Activated CD8-positive, alpha-beta T cell treated with anti-CD3 and anti-CD28 coated beads, Interleukin-2, amount 10 ng/mL, durations not matched to agents 7 days and 5 days (primary cell): ENCODE data around the gene ZNF679. TPM values are rescaled to one million over a fixed set of nuclear protein-coding genes. Genes with fewer than 3 reads are reported as not detected.
A peak's percentile ranks its signal among the peaks of the same experiment; 100 is the strongest.
"Not testable (repeated sequence)": the region's sequence is repeated elsewhere in the genome, so short reads cannot be mapped to it uniquely, and the experiment has no call there.

Experiments
- ATAC-seq: fragments of 150-1000 bp; cut with Tn5 transposase; one replicate; pipeline ENCODE4 v1.10.0; 2021; ENCODE audit warnings: moderate library complexity
- CTCF ChIA-PET: fragments of 350-600 bp; sonication (Branson Sonifier 250); formaldehyde crosslinking; loops from one replicate; lab custom pipeline; 2021; ENCODE audit warnings: antibody characterized with exemption; lab: Charles Lee
- POLR2A ChIA-PET: fragments of 350-600 bp; sonication (Branson Sonifier 250); formaldehyde crosslinking; loops from one replicate; lab custom pipeline; 2021; ENCODE audit warnings: antibody characterized with exemption; lab: Charles Lee
- DNase-seq: peaks from one replicate; pipeline ENCODE4 v3.0.0-alpha.2; 2020
- H3K27ac Mint-ChIP-seq: one replicate; pipeline ENCODE4 v1.8.0; 2021; ENCODE audit warnings: mild to moderate bottlenecking, mixed read lengths
- H3K27me3 Mint-ChIP-seq: one replicate; pipeline ENCODE4 v1.8.0; 2021; ENCODE audit warnings: low read depth, mixed read lengths
- H3K36me3 Mint-ChIP-seq: one replicate; pipeline ENCODE4 v1.8.0; 2021; ENCODE audit warnings: low read depth, mixed read lengths
- H3K4me1 Mint-ChIP-seq: one replicate; pipeline ENCODE4 v1.8.0; 2021; ENCODE audit warnings: low read depth, mixed read lengths
- H3K4me3 Mint-ChIP-seq: one replicate; pipeline ENCODE4 v1.8.0; 2021; ENCODE audit warnings: mild to moderate bottlenecking, mixed read lengths
- H3K9me3 Mint-ChIP-seq: one replicate; pipeline ENCODE4 v1.8.0; 2022; ENCODE audit warnings: mixed read lengths; ENCODE audit not compliant: insufficient read depth
- total RNA-seq, 2 experiments: library from RNA; stranded (reverse); gene quantifications; one replicate each; pipeline ENCODE4 v1.2.3, GENCODE V29; 2021

Gene ZNF679
- total RNA-seq, 2 experiments from 2014 or later = not detected

DNA sequence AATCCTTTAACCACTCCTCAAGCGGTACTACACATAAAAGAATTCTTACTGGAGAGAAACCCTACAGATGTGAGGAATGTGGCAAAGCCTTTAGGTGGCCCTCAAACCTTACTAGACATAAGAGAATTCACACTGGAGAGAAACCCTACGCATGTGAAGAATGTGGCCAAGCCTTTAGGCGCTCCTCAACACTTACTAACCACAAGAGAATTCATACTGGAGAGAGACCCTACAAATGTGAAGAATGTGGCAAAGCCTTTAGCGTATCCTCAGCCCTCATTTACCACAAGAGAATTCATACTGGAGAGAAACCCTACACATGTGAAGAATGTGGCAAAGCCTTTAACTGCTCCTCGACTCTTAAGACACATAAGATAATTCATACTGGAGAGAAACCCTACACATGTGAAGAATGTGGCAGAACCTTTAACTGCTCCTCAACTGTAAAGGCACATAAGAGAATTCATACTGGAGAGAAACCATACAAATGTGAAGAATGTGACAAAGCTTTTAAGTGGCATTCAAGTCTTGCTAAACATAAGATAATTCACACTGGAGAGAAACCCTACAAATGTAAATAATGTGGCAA, 8.5 kb upstream of the ZNF679 start:
- H3K27me3 Mint-ChIP-seq, H3K4me1 Mint-ChIP-seq, H3K36me3 Mint-ChIP-seq, DNase-seq, H3K27ac Mint-ChIP-seq, ATAC-seq, CTCF ChIA-PET, H3K4me3 Mint-ChIP-seq: not testable (repeated sequence)
- POLR2A ChIA-PET = interaction anchor here (0.9 kb wide), 1 partner anchor 88 kb away, joined by 3 read pairs; no protein-coding TSS in a partner anchor
- peaks cover 33% of the 10 kb centered on the region for H3K9me3 Mint-ChIP-seq

- no peak for ATAC-seq
- POLR2A ChIA-PET = no interaction called here
- Mint-ChIP-seq H3K27me3 (no peaks in the 10 kb centered on the region), H3K9me3 (peaks cover 31% of the 10 kb centered on the region), H3K36me3 (no peaks in the 10 kb centered on the region), H3K4me3 (no peak overlapping the region), H3K27ac (no peak overlapping the region), H3K4me1 (no peaks in the 10 kb centered on the region)
- CTCF ChIA-PET = no interaction called here
- no peak for DNase-seq
These were observed 4.9 kb upstream of the ZNF679 start for GRCh38 chr7:64223366-64223765.

GRCh38 chr7:64266341-64266919, 38.2 kb downstream of the ZNF679 start:
- no peak overlapping the region for H3K4me3 Mint-ChIP-seq
- ATAC-seq (no peak), DNase-seq (no peak)
- POLR2A ChIA-PET = no interaction called here
- H3K36me3 Mint-ChIP-seq = peaks cover 7% of the 10 kb centered on the region
- H3K27ac Mint-ChIP-seq = no peak overlapping the region
- H3K4me1 Mint-ChIP-seq = no peaks in the 10 kb centered on the region
- H3K27me3 Mint-ChIP-seq = no peaks in the 10 kb centered on the region
- peaks cover 47% of the 10 kb centered on the region for H3K9me3 Mint-ChIP-seq
- CTCF ChIA-PET = no interaction called here

DNA sequence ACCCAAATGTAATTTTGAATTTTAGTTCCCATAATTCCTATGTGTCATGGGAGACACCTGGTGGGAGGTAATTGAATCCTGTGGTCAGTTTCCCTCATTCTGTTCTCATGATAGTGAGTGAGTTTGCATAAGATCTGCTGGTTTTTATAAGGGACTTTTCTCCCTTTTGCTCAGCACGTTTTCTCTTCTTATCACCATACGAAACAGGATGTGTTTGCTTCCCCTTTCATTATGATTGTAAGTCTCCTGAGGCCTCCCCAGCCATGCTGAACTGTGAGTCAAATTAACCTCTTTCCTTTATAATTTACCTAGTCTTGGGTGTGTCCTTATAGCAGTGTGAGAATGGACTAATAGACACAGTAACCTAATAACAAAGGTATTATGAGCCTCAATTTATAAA, 49.4 kb downstream of the ZNF679 start:
- H3K36me3 Mint-ChIP-seq = no peaks in the 10 kb centered on the region
- peaks cover 33% of the 10 kb centered on the region for H3K9me3 Mint-ChIP-seq
- ATAC-seq (no peak), DNase-seq (no peak)
- no peak overlapping the region for H3K4me3 Mint-ChIP-seq
- H3K27me3 Mint-ChIP-seq = no peaks in the 10 kb centered on the region
- H3K27ac Mint-ChIP-seq = no peak overlapping the region
- ChIA-PET POLR2A (no interaction called here), CTCF (no interaction called here)
- no peaks in the 10 kb centered on the region for H3K4me1 Mint-ChIP-seq

GRCh38 chr7:64294701-64295420, 66.6 kb downstream of the ZNF679 start:
- Mint-ChIP-seq H3K27ac (no peak overlapping the region), H3K4me1 (no peaks in the 10 kb centered on the region), H3K9me3 (peaks cover 5% of the 10 kb centered on the region), H3K36me3 (no peaks in the 10 kb centered on the region), H3K4me3 (no peak overlapping the region), H3K27me3 (no peaks in the 10 kb centered on the region)
- no peak for ATAC-seq
- ChIA-PET CTCF (no interaction called here), POLR2A (no interaction called here)
- DNase-seq = no peak

GRCh38 chr7:64297418-64297817, 69.1 kb downstream of the ZNF679 start:
- H3K27ac Mint-ChIP-seq, POLR2A ChIA-PET, H3K4me3 Mint-ChIP-seq, CTCF ChIA-PET, H3K27me3 Mint-ChIP-seq, DNase-seq, H3K36me3 Mint-ChIP-seq, H3K4me1 Mint-ChIP-seq: not testable (repeated sequence)
- ATAC-seq = peak; percentile 23
- H3K9me3 Mint-ChIP-seq = peaks cover 12% of the 10 kb centered on the region

DNA sequence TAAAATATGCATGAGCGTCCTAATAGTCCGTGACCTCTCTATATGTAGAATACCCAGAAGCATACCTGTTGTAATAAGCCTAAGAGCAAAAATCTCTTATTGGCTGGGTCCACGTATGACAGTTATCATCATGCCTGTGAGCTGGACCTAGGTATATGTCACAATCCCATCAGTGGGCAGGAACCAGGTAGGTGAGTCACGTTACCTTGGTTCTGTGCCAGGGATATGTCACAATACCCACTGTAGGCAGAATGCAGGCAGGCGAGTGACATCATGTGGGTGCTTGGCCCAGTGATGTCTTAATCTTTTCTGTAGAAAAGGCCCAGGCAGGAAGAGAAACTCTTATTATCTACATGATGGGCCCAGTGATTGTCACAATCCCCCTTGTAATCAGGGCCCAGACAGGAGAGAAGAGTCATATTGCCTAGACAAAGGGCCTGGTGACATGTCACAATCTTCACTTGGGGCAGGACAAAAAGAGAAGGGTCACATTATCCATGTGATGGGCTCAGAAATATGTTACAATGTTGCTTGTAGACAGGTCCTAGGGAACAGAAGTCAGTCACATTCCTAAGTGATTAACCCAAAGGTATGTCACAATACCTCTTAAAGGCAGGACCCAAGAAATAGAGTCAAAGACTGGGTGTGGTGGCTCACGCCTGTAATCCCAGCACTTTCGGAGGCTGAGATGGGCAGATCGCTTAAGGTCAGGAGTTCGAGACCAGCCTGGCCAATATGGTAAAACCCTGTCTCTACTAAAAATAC, 72.5 kb downstream of the ZNF679 start:
- ChIA-PET POLR2A (no interaction called here), CTCF (no interaction called here)

GRCh38 chr7:64307254-64308015, 79.2 kb downstream of the ZNF679 start:
- H3K27ac Mint-ChIP-seq = peak overlapping the region; percentile 98
- peaks cover 20% of the 10 kb centered on the region for H3K36me3 Mint-ChIP-seq
- DNase-seq = peak; percentile 96
- POLR2A ChIA-PET = interaction anchor here (0.8 to 1.5 kb wide), 8 partner anchors 8 to 487 kb away, joined by 3 to 15 read pairs (median 4); partner anchors contain the start of genes ZNF107, ZNF138 and ZNF680
- CTCF ChIA-PET = interaction anchor here (1.8 kb wide), 1 partner anchor 10 kb away, joined by 6 read pairs; no protein-coding TSS in a partner anchor
- H3K27me3 Mint-ChIP-seq = no peaks in the 10 kb centered on the region
- H3K4me1 Mint-ChIP-seq = peaks cover 21% of the 10 kb centered on the region
- peak overlapping the region; percentile 90 for H3K4me3 Mint-ChIP-seq
- no peaks in the 10 kb centered on the region for H3K9me3 Mint-ChIP-seq
- peak; percentile 100 for ATAC-seq

More for the DNA sequence above, 72.5 kb downstream of the ZNF679 start:
- no peaks in the 10 kb centered on the region for H3K27me3 Mint-ChIP-seq
- DNase-seq = peak; percentile 4
- H3K4me3 Mint-ChIP-seq = no peak overlapping the region
- peaks cover 1% of the 10 kb centered on the region for H3K4me1 Mint-ChIP-seq
- H3K9me3 Mint-ChIP-seq = peaks cover 12% of the 10 kb centered on the region
- ATAC-seq = no peak
- peaks cover 3% of the 10 kb centered on the region for H3K36me3 Mint-ChIP-seq
- H3K27ac Mint-ChIP-seq = no peak overlapping the region

- H3K36me3 Mint-ChIP-seq = peaks cover 20% of the 10 kb centered on the region
- DNase-seq = peak; percentile 25
- ATAC-seq = no peak
- H3K9me3 Mint-ChIP-seq = no peaks in the 10 kb centered on the region
- peak overlapping the region; percentile 90 for H3K4me3 Mint-ChIP-seq
- ChIA-PET POLR2A (interaction anchor here (1.2 to 1.5 kb wide), 4 partner anchors 13 to 358 kb away, joined by 3 to 15 read pairs (median 8); partner anchors contain the start of genes ZNF107 and ZNF680), CTCF (interaction anchor here (1.8 kb wide), 1 partner anchor 9 kb away, joined by 6 read pairs; no protein-coding TSS in a partner anchor)
- peaks cover 24% of the 10 kb centered on the region for H3K4me1 Mint-ChIP-seq
- peak overlapping the region; percentile 98 for H3K27ac Mint-ChIP-seq
- no peaks in the 10 kb centered on the region for H3K27me3 Mint-ChIP-seq
These were observed 79.7 kb downstream of the ZNF679 start for GRCh38 chr7:64308016-64308270.

DNA sequence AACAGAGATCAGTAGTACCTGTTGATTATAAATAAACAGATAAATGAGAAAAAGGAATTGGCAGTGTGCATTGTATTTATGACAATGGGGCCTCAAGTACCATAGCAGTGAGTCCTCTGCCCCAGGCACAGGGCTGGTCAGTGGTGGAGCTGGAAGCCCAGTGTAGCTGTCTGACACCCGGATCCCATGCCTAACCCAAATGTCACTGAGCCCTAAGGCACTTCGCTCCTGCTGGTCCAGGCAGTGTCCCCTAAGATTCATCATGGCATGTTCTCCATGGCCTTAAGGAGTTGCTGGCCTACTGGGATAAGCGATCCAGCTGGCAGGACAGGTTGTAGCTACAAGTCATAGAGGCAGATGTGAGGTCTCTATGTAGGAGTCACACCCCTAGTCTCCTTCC, 82.2 kb downstream of the ZNF679 start:
- no peak overlapping the region for H3K4me3 Mint-ChIP-seq
- ATAC-seq = no peak
- H3K9me3 Mint-ChIP-seq = peaks cover 5% of the 10 kb centered on the region
- peaks cover 41% of the 10 kb centered on the region for H3K4me1 Mint-ChIP-seq
- POLR2A ChIA-PET = no interaction called here
- H3K27me3 Mint-ChIP-seq = no peaks in the 10 kb centered on the region
- peaks cover 30% of the 10 kb centered on the region for H3K36me3 Mint-ChIP-seq
- no peak for DNase-seq
- CTCF ChIA-PET = no interaction called here
- no peak overlapping the region for H3K27ac Mint-ChIP-seq

DNA sequence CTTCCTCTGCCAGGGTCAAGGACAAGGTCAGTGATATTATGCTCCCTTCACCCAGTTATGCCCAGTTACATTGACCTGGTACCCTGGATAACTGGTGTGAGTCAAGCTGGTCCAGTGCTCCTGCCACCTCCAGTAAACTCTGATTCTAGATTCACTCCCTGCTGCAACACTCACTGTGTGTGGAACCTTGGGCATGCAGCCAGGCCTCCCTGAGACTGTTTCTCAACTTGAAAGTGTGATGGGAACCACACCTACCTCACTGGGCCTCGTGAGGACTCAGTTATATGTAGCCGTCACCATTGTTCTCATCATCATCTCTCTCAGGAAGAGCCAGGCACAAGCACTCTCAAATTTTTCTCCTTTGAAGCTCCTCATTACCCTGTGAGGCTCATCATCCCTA, 84.6 kb downstream of the ZNF679 start:
- ChIA-PET POLR2A (interaction anchor here (2.7 to 4.2 kb wide), 2 partner anchors 250 to 353 kb away, joined by 14 to 27 read pairs; partner anchors contain the start of genes ZNF107 and ZNF680), CTCF (no interaction called here)
- Mint-ChIP-seq H3K9me3 (peaks cover 26% of the 10 kb centered on the region), H3K27ac (peak overlapping the region; percentile 99), H3K4me1 (peaks cover 37% of the 10 kb centered on the region), H3K4me3 (no peak overlapping the region), H3K36me3 (peaks cover 46% of the 10 kb centered on the region), H3K27me3 (no peaks in the 10 kb centered on the region)
- ATAC-seq = no peak
- peak; percentile 14 for DNase-seq
